NCI-H2081 treated with DMSO at 0.1 percent for 48 hours (cell line): Measurements from ENCODE around the gene IL1RAPL1.
"Not testable (repeated sequence)": the region's sequence is repeated elsewhere in the genome, so short reads cannot be mapped to it uniquely, and the experiment has no call there.

Source experiments
- DNase-seq: peaks from one replicate; lab custom pipeline; 2025; lab: John Stamatoyannopoulos, UW

Gene IL1RAPL1

GRCh38 chrX:29113221-29113620 lies 526.0 kb downstream of the IL1RAPL1 start:
- no peak for DNase-seq

GRCh38 chrX:29122817-29123216 lies 535.6 kb downstream of the IL1RAPL1 start:
- not testable (repeated sequence) for DNase-seq

GRCh38 chrX:29130905-29131304 lies 543.7 kb downstream of the IL1RAPL1 start:
- no peak for DNase-seq

DNA sequence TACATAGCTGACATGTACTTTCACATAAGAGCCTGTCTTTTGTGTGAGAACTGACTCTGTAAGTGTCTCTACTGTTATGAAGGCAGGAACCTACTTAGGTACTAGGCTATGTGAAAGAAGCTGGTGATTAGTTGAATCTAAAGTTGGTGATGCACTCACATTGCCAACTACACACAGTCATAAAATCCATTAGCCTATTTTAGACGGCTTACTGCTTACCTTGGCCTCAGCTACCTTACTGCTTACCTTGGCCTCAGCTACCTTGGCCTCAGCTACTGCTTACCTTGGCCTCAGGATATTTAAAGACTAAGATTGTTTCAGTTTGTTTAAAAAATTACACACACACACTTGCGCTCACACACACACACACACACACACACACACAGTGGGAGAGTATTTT lies 549.7 kb downstream of the IL1RAPL1 start:
- DNase-seq = no peak

- DNase-seq = no peak
Observed at GRCh38 chrX:29138003-29138402, 550.8 kb downstream of the IL1RAPL1 start.

DNA sequence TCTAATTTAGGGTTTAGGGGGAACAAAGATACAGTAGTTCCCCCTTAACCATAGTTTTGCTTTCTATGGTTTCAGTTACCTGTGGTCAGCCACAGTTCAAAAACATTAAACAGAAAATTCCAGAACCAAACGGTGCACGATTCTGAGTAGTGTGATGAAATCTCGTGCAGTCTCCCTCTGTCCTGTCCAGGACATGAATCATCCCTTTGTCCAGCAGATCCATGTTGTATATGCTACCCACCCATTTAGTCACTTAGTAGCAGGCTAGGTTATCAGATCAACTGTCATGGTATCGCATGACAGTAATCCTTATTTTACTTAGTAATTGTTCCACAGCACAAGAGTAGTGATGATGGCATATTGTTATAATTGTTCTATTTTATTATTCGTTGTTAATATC lies 556.1 kb downstream of the IL1RAPL1 start:
- no peak for DNase-seq

- DNase-seq = no peak
Observed at GRCh38 chrX:29143756-29144155, 556.5 kb downstream of the IL1RAPL1 start.

DNA sequence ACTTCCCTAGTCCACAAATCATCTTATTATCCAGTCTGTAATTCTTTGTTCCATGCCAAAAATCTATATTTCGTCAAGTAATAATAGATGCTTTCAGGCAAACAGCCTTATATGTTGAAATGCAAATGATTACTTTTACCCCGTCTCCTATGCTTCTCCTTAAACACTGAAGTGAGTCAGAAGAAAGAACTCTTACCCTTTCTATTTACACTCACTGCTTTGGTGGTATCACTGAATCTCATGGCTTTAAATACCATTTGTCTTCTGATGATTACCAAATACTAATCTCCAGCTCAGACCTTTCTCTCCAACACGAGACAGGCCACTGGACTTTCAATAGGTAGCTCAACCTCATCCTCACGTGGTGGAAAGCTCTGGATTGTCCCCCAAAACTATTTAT lies 558.1 kb downstream of the IL1RAPL1 start:
- DNase-seq = no peak

GRCh38 chrX:29148511-29148910 lies 561.3 kb downstream of the IL1RAPL1 start:
- DNase-seq = no peak

- DNase-seq = no peak
Observed at GRCh38 chrX:29155286-29155685, 568.0 kb downstream of the IL1RAPL1 start.

- DNase-seq = no peak
Observed at GRCh38 chrX:29172880-29173279, 585.6 kb downstream of the IL1RAPL1 start.

DNA sequence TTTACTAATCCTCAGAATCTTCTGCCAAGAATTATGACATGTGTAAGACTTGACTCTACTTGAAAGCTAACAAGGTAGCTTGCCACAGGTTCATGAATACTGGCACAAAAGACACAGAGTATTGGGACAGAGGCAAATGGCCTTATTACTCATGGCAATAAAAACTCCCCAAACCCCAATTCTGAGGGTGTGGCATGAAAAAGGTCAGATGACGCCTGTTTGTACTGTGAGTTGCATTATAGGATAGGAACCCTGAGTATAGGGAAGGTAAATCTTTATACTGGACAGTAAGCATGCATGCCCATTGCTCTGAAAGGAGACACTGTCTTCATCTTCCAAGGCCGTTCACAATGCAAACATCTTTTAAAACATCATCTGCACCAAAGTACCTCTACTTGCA lies 600.0 kb downstream of the IL1RAPL1 start:
- no peak for DNase-seq

GRCh38 chrX:29196501-29196900 lies 609.3 kb downstream of the IL1RAPL1 start:
- no peak for DNase-seq

DNA sequence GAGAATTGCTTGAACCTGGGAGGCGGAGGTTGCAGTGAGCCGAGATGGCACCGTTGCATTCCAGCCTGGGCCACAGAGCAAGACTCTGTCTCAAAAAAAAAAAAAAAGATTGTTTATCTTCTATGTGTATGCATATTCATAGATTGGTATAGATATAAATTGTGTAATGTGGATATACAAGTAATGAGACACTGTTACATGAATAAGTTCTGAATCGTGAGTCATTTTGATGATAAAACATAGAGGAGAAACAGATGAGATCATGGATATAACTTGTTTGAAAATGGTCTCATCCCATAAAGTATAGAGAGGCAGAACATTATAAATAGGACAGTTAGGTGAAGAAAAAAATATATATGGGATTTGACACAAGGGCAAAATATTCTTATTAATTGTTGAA lies 628.0 kb downstream of the IL1RAPL1 start:
- DNase-seq = no peak

- DNase-seq = no peak
Observed at GRCh38 chrX:29225670-29226069, 638.4 kb downstream of the IL1RAPL1 start.

DNA sequence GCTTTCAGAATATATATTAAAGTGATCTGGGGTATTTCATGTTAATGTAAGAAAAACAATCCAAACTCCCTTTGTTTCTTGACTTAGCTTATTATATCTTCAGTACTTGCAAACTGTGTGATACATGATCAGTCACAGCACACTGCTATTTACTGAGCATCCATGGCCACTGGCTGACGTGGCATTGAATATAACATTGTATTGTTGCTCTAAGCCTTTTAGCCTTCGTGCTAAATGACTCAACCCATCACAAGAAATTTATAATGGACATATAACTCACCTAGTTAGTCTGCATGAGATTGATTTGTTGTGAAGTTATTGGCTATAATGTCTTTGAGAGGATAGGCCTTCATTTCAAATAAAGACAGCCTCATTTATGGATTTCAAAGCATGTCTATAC lies 642.6 kb downstream of the IL1RAPL1 start:
- DNase-seq = no peak

GRCh38 chrX:29231800-29232199 lies 644.6 kb downstream of the IL1RAPL1 start:
- no peak for DNase-seq

DNA sequence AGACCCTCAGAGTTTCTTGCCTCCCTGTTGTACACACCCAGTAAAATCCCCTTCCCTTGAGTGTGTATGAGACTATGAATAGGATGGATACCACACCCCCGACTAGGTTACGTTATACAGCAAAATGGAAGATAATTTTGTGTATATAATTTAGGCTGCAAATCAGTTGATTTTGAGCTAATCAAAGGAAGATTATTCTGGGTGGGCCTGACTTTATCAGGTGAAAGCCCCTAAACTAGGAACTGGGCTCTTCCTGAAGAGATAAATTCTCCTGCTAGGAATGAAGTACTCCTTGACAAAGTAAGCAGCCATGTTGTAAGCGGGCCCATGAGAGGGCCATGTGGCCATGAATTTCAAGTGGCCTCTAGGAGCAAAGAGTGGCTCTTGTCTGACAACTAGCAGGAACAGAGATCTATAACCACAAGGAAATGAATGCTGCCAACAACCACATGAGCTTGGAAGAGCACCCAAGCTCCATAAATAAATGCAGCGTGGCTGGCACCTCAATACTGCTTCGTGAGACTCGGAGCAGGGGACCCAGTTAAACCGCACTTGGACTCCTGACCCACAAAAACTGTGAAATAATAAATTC lies 646.4 kb downstream of the IL1RAPL1 start:
- no peak for DNase-seq

DNA sequence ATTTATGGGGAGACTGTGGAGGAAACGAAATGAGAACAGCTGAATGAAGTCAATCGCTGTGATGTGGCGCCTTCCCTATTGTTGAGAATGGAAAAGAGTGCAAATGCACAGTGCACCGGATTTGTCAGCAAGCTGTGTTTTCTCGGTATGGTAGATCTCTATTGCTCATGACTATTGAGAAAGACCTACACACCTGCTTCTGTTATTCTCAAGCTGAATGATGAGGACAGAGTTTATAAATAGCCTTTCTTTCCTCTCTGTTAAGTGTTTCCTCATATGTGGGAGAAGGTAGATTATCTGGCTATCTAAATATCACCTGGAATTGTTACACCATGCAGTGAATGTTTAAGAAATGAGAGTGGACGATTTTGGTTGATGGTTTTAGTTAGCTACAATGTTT lies 650.7 kb downstream of the IL1RAPL1 start:
- no peak for DNase-seq

DNA sequence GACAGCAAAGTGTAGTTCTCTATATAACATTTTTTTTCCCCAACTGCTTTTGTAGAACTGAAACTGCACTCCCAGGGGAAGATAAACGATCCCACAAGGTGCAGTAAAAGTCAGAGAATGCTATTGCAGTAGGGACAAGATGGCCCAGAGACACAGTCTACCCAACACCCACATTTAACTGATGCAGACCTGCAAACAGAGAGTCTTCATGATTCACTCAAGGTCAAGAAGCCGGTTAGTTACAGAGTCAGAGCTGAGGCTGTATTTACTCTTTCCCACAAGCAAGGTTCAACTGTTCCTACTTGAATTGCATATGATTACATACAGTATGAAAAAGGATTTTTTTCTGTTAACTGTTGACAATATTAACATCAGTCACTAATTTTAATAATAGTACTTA lies 654.6 kb downstream of the IL1RAPL1 start:
- no peak for DNase-seq

GRCh38 chrX:29242856-29243255 lies 655.6 kb downstream of the IL1RAPL1 start:
- DNase-seq = no peak

- DNase-seq = no peak
Observed at GRCh38 chrX:29243942-29244341, 656.7 kb downstream of the IL1RAPL1 start.

GRCh38 chrX:29254515-29254914 lies 667.3 kb downstream of the IL1RAPL1 start:
- no peak for DNase-seq

GRCh38 chrX:29257521-29257920 lies 670.3 kb downstream of the IL1RAPL1 start:
- no peak for DNase-seq

DNA sequence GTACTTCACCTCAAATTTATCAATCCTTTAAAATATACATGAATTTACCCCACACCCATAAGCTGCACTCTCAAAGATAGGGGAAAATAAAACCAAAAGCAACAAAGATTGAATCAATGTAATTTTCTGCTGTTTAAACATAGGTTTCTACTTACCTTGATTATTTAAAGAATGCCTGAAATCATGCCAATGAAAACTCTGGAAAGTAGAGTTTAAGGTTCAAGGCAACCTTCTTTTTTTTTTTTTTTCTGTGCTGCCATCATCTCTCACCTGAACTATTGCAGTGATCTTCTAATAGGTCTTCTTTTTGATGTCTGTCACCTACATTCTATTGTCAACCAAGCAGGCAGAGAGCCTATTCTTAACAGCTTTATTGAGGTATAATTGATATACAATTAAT lies 682.1 kb downstream of the IL1RAPL1 start:
- DNase-seq = no peak
